WTC11 (cell line): ENCODE data around the gene ST6GALNAC3.

ENCODE experiments used
- ELF4 ChIP-seq: sonication (generic); formaldehyde crosslinking; IDR thresholded peaks from 2 replicates; pipeline ENCODE4 v1.8.1; 2022; ENCODE audit warnings: low read depth, mild to moderate bottlenecking, moderate library complexity, missing genetic modification reagents
- JUN ChIP-seq: sonication (generic); formaldehyde crosslinking; IDR thresholded peaks from 2 replicates; pipeline ENCODE4 v1.8.0; 2023; ENCODE audit warnings: mild to moderate bottlenecking, missing genetic modification reagents
- NFYB ChIP-seq: sonication (generic); formaldehyde crosslinking; conservative IDR thresholded peaks from 2 replicates; pipeline ENCODE4 v1.8.0; 2022; ENCODE audit warnings: low read depth, missing genetic modification reagents
- NR3C1 ChIP-seq: sonication (generic); formaldehyde crosslinking; conservative IDR thresholded peaks from 2 replicates; pipeline ENCODE4 v1.8.1; 2023; ENCODE audit warnings: low read depth, mild to moderate bottlenecking, missing genetic modification reagents
- TCF7 ChIP-seq: sonication (generic); formaldehyde crosslinking; IDR thresholded peaks from 2 replicates; pipeline ENCODE4 v1.8.0; 2022; ENCODE audit warnings: mild to moderate bottlenecking, low read depth, missing genetic modification reagents, moderate library complexity
- ZNF232 ChIP-seq: sonication (generic); formaldehyde crosslinking; IDR thresholded peaks from 2 replicates; pipeline ENCODE4 v1.8.0; 2022; ENCODE audit warnings: mild to moderate bottlenecking, missing genetic modification reagents
- TF ChIP-seq, protein P1 (sequence below): fragments of 200-600 bp; IDR thresholded peaks from 2 replicates; pipeline ENCODE4 v1.8.0; 2022; ENCODE audit warnings: antibody characterized with exemption
- TF ChIP-seq, protein P2 (sequence below): sonication (generic); formaldehyde crosslinking; IDR thresholded peaks from 2 replicates; pipeline ENCODE4 v1.8.0; 2022; ENCODE audit warnings: mild to moderate bottlenecking, missing genetic modification reagents

DNA sequence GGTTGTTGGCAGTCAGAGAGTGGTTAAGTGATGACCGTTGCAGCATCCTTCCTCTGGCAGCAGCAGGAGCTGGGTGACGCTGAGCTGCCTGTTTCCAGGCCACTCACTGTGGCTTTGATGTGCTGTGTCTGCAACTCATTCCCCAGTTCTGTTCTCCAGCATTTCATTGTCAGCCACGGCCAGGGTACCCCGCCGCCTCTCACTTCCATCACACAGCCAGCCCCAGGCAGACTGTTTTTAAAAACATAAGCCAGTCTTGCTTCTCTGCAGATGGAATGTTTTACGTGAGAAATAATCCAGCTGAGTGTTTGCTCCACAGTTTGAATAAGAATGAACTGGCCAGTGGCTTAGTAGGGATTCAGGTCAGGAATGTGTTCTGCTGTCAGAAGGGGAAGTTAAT is 21.5 kb upstream of the ST6GALNAC3 start:
- TF ChIP-seq TCF7 (CRISPR knock-in tag) (no peak), ZNF232 (no peak), JUN (CRISPR knock-in tag) (no peak), ELF4 (CRISPR knock-in tag) (no peak), NR3C1 (CRISPR knock-in tag) (no peak), NFYB (CRISPR knock-in tag) (no peak)
- TF ChIP-seq, protein P1, sequence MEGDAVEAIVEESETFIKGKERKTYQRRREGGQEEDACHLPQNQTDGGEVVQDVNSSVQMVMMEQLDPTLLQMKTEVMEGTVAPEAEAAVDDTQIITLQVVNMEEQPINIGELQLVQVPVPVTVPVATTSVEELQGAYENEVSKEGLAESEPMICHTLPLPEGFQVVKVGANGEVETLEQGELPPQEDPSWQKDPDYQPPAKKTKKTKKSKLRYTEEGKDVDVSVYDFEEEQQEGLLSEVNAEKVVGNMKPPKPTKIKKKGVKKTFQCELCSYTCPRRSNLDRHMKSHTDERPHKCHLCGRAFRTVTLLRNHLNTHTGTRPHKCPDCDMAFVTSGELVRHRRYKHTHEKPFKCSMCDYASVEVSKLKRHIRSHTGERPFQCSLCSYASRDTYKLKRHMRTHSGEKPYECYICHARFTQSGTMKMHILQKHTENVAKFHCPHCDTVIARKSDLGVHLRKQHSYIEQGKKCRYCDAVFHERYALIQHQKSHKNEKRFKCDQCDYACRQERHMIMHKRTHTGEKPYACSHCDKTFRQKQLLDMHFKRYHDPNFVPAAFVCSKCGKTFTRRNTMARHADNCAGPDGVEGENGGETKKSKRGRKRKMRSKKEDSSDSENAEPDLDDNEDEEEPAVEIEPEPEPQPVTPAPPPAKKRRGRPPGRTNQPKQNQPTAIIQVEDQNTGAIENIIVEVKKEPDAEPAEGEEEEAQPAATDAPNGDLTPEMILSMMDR, result no peak
- TF ChIP-seq, protein P2, sequence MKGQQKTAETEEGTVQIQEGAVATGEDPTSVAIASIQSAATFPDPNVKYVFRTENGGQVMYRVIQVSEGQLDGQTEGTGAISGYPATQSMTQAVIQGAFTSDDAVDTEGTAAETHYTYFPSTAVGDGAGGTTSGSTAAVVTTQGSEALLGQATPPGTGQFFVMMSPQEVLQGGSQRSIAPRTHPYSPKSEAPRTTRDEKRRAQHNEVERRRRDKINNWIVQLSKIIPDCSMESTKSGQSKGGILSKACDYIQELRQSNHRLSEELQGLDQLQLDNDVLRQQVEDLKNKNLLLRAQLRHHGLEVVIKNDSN (CRISPR knock-in tag), result no peak
